H4 (cell line): ENCODE results near the gene ZNRF2. TPM values are rescaled to one million over a fixed set of nuclear protein-coding genes. Genes with fewer than 3 reads are reported as not detected.

Experiments used
- DNase-seq: peaks from one replicate; pipeline ENCODE4 v3.0.0-alpha.2; 2015; ENCODE audit warnings: low spot score
- total RNA-seq: library from RNA; depleted of rRNA; stranded (reverse); fragments of >200 nt; shearing (Covaris generic); gene quantifications from 2 replicates; pipeline ENCODE4 v1.2.3, GENCODE V29; 2014

Gene ZNRF2
- total RNA-seq, 1 experiment from 2014 or later = 13.6 TPM

DNA sequence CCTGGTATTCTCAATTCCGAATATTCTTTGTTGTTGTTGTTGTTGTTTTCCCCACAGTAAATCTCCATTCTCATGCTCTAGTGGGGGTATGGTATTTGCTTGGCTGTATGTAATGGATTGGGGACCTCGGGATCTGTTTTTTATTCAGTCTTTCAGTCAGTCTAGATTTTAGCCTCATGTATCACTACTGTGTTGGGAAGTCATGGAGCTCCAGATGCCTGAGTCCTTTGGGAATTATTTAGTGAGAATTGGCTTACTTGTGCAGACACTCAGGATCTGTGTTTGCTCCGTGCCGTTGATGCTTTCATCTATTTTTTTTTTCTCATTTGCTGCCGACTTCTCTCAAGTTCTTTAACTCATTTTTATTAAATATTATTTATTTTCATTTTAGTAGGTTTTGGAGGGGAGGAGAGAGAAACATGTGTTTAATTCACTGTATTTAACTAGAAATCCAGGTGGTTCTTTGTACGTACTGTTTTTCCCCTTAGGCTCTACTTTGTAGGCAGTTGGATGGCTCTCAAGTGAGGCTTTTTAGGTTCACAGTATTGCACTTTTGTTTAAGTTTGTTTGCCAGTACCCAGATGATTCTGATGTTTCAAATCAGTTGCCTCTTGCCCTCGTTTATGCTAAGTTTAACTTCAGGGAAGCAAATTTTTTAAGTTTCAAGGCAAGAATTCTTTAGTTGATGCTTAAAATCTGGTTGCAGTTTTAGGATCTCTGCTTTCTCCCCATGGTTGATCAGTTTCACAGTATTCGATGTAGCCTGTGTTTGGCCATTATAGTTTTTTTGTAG lies 36.9 kb downstream of the ZNRF2 start:
- no peak for DNase-seq

DNA sequence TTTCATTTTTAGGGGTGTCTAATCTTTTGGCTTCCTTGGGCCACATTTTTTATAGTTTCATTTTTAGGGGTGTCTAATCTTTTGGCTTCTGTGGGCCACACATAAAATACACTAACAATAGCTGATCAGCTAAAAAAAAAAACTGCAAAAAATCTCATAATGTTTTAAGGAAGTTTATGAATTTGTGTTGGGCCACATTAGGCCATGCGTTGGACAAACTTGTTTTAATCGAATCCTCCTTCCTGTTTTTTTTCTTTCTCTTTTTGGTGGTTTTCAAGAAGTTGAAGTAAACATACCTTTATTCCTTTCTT lies 37.4 kb downstream of the ZNRF2 start:
- no peak for DNase-seq

DNA sequence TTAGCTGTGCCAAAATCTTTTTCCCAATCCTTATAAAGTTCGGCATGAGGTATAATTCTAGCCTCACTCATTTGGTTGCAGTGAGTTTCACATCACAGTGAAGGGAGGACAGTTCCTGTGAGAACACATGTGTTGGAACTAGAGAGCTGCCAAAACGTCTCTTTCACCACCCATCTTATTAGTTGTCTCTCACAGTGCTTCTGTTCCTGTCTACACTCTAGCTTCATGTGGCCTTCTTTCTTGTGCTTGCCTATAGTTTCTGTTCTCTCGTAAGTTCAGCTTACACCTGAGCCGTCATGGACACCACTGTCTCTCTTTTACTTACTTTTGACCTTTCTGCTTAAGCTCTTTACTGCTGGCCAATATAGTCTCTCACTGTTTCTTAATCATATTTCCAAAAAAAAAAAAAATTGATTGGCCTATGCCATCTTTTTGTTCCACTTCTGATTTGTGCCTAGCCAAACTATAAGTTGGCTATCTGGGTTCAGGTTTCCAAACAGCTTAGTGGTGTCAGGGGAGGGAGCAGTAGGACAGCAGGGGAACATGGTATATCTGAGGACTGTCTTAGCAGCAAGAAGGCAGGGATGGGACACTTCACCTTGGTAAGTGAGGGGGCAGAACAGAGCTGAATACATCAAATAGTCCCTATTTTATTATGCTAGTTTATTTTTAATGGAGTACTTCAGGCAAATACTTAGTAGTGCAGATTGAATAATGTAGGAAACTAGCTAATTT lies 38.0 kb downstream of the ZNRF2 start:
- peak; percentile 54 for DNase-seq

DNA sequence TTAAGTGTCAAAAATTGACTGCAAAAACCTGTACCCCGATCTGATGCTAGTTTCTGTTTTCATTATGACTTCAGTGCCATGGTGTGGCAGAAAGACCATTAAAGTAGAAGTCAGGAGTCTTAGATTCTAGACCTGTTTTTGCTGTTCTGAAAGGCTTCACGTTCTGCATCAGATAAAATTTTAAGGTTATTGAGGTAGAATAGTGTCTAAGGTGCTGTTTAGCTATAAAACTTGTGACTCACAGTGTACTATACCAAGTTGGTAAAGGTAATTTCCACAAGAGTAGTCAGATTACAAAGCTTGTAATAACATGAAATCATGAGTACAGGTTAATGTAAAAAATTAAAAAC lies 38.6 kb downstream of the ZNRF2 start:
- no peak for DNase-seq

DNA sequence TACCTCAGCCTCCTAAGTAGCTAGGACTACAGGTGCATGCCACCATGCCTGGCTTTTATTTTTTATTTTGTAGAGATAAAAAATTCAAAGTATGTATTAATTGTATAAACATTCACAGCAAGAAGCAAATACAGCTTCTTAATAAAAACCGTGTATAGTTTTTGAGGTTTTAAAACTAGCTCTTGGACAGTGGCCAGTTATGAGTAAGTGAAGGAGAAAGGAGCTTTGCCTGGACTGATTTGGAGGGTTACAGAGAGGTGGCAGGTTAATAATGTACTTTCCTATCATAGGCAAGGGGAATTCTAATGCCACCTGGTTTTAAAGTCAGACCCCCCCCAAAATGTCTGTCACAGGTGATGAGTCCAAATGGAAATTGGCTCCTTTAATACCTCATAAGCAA lies 43.4 kb downstream of the ZNRF2 start:
- no peak for DNase-seq

DNA sequence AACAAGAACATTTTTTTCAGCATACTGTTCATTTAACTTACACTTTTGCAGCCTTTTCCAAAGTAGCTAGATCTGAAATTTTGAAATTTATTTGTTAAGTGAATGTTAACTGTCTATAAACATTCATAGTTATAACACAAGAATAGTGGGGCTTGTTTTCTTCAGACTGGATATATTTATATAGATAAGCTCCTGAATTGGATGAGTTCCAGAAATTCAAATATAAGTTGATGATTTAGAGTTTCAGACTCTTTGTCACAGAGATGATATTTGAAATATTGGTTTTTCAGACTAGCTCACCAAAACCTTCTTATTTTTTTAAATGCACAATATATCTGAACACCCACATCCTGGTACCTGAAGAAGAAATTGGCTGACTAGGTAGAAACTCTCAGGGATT lies 44.0 kb downstream of the ZNRF2 start:
- no peak for DNase-seq

DNA sequence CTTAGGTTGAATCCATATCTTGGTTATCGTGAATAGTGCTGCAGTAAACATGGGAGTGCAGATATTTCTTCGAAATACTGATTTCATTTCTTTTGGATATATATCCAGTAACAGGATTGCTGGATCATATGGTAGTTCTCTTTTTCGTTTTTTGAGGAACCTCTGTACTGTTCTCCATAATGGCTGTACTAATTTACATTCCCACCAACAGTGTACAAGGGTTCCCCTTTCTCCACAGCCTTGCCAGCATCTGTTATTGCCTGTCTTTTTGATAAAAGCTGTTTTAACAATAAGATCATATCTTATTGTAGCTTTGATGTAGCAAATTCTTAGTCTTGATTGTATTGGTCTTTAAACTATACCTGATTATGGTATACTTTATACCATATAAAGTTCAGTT lies 45.3 kb downstream of the ZNRF2 start:
- no peak for DNase-seq

DNA sequence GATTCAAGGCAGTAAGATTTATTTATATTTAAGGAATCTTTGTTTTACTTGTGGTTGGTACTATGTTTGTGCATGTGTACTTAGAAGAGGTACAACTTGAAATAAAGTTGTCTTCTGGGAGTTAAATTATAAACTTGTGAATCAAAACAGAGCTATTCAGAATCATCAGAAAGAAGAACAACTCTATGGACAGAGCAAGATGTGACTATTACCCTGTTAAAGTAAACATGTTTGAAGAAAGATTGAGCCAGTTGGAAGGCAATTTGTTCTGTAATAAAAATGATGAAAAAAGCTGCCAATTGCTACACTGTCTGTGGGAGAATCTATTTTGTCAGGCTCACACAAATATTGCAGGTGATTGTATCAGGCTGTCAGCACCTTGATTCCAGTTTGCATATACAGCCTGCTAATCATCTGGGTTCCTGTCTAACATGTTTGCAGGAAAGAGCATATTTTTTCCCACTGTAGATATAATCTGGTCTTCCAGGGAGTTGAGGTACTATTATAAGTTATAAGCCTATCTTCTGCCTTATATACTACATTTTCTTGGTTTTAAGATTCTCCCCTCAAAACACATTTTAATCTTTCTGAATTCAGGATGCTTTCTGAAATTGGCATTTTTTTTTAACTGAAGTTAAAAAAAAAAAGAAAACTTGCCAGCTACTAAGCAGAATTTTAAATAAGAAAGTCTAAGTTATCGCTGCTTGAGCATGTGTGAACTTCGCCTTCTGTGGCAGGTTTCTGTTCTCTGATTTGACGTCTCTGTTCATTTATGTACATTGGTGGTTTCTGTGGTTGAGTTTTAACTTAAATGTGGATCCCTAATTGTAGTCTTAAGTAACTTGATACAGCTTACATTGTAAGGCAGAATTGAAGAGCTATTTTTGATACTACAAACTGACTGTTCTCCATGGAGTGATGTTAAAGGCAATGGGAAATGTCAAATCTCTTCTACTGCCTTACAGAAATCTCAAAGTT lies 46.0 kb downstream of the ZNRF2 start:
- DNase-seq = peak; percentile 92

DNA sequence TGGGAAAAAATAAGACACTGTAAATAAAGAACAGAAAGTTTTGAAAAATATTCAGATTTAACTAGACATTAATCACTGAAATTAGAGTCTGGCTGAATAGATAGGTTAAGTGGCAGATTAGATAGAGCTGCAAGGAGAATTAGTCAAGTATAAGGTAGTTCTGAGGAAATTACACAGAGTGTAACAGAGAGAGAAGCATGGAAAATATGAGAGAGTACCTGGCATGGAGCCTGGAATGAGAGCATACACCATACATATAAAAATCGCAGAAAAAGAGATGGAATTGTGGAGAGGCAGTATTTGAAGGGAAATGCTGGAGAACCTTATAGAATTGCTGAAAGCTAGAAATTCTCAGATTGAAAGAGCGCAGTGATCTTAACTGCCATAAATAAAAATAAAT lies 46.9 kb downstream of the ZNRF2 start:
- DNase-seq = peak; percentile 58

DNA sequence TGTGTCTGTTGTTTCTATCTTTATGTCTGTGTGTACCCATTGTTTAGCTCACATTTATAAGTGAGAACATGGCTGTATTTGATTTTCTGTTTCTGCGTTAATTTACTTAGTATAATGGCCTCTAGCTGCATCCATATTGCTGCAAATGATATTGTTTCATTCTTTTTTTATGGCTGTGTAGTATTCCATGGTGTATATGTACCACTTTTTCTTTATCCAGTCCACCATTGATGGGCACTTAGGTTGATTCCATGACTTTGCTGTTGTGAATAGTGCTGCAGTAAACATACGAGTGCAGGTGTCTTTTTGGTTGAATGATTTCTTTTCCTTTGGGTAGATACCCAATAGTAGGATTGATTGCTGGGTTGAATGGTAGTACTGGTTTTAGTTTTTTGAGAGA lies 48.2 kb downstream of the ZNRF2 start:
- no peak for DNase-seq

DNA sequence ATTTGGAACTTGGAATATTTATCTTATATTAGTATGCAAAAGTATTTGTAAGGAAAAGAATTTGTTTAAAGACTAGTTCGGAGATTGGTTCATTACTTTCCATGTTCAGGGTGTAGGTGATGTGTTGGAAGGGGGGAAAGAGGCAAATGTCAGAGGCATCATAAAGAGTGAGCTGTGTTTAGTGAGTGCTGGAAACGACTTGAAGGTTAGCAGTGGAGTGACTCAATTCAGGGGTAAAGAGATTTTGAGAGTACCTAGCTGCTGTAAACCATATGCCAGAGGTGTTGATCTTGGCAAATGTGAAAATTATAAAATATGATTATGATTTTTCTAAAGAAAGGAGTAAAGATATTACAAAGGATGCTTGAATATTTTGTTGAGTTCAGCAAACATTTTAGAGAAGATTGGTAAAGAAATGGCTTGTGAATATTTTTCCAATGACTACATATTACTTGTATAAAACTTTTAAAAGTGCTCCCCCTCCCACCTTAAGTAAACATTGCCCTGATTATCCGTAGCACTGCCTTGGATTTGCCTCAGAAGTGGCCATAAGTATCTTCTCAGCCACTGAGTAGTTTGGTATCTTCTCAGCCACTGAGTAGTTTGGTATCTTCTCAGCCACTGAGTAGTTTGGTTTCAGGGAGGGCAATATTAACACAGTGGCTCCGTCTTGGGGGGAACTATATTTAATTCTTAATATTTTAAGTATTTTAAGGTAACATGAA lies 51.5 kb downstream of the ZNRF2 start:
- no peak for DNase-seq

DNA sequence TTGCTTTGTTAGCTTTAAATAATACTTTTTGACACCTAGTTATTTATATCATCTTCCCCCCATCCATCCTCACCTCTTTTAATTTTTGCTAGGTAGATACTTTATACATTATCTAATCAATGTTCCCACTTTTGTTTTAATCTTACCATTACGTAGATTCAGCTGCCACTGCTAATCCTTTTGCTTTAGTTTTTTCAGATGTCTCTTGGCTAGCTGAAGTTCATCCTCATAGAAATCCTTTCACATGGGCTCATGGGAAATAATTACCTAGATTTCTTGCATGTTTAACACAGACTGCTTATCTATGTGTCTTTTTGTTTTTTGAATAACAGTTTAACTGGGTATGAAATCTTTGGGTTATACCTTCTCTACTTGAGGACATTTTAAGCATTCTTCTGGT lies 60.1 kb downstream of the ZNRF2 start:
- DNase-seq = no peak

DNA sequence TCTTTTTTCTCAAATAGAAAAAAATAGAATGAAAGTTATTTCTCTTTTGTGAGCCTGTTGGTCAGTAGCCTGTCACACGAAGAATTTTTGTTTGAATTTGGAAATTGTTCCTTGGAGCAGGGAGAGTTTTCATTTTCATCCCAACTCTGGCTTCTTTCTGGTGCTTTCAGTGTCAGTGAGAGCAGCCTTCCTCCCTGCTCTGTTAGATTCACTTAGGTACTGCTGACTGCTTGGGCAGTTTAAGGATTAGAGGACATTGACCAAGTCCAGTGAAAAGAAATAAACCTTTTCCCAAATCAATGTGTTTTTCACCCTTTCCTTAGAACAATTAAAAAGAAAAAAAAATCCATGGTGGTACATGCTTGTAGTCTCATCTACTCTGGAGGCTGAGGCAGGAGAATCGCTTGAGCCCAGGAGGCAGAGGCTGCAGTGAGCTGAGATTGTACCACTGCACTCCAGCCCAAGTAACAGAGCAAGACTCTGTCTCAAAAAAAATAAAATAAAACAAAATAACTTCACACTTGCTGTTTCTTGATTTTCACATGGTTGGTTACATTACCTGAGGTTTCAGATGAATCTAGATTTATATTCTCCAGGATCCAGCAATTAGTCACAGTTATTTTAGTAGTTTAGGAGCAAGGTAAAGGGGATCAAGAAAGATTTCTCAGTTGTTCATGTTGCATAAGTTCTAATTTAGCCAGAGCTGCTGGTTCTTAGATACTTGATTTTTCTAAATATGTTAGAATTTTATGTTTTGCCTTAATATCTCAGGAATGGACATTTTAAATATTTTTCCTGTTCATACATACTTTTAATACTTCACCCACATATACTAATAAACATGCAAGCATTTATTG lies 63.1 kb downstream of the ZNRF2 start:
- peak; percentile 39 for DNase-seq

DNA sequence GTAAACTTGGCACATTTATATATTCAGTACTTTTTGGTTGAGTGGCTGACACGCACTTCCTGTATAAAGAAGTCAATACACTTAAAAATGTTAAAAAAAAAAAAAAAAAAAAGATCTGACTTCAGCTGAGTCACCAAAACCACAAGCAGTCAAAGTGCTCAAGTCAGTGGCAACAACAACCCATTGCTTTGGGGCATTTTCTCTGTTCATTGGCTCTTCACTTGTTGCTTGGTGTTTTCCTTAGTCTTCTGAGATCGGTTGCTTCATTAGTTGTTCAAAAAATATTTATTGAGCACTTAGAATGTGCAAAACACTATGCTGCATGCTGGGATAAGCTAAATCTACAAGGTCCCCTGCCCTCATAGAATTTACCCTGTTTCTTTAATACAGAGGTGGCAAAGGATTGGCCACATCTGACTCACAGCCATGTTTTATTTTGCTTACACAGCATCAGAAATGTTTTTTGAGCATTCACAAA lies 63.7 kb downstream of the ZNRF2 start:
- DNase-seq = peak; percentile 99

DNA sequence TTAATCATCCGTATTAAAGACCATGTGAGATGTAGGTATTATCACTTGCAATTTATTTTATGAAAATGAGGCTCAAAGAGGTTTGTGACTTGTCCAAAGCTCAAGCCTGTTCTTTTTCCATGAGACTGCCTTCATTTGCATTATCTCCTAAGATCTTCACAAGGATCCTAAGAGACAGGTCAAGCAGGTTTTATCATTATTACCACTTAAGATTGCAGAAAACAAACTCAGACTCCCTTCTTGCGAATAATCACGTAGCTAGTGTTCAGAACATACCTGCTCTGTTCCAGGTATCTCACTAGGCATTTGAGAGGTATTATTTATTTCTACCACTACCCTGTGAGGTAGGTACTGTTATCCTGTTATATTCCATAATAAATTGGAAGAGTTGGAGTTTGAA lies 64.8 kb downstream of the ZNRF2 start:
- DNase-seq = no peak

DNA sequence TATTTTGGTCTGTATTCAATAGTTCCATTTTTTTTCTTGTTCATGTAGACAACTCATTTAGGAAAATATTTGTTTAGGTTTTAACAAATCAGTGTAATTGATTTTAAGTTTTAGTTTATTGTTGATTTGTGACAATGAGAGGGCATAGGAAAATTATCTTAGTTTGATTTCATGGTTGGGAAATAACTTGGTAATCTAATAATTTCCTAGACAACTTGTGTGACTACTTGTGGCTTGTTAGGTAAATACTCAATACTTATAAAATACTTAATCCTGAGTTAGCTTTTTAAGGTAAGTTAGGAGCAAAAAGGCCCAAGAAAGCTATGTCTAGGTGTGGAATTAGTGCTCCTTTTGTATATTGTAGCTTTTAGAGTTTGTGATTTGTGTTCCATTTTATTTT lies 65.4 kb downstream of the ZNRF2 start:
- no peak for DNase-seq

DNA sequence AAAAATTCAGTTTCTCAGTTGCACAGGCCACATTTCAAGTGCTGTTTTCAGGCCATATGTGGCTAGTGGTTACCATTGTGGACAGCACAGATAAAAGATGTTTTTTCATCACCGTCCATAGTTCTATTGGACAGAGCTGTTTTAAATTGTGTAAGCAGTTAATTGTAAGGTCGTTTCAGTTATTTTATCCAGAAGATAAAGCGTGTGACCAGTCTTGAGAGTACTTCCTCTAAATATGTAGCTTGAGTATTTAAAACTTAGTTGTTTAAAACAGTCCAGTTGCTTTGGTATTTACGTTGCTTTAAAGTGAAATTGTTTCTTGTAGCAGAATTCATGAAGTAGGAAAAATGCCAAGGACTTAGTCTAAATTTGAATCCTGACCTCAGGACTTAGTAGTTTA lies 66.9 kb downstream of the ZNRF2 start:
- DNase-seq = no peak

DNA sequence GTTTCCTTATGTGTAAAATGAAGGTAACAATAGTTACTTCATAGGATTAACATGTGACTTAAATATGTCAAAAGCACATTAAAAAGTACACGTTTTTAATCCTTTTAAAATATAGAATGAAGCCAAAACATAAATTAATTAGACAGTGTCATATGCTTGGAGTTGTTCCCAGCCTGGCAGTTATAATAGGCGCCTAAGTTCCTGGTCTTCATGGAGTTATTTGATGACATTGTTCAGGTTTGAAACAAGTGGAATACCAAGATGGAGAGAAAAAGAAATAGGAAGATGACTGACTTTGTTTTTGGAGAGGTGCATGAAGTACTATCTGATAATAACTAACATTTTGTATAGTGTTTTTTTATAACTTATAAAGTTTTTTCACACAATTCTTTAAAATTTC lies 67.3 kb downstream of the ZNRF2 start:
- no peak for DNase-seq

DNA sequence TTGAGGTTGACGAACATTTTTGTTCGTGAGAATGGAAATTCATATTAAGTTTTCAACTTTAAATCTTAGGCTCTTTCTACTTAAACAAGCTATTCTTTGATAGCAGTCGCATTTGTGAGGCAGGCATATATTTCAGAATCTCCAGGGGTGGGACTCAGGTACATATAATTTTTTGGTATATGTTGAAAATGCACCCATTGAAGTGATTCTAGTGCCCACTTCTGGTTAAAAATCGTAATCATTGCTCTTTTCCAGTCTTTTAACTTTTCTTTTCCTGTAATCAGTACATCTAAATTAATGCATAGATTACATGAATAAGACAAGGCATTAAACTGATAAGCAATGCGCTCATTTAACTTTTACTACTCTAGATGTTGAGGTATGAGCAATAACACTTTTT lies 67.8 kb downstream of the ZNRF2 start:
- DNase-seq = no peak

DNA sequence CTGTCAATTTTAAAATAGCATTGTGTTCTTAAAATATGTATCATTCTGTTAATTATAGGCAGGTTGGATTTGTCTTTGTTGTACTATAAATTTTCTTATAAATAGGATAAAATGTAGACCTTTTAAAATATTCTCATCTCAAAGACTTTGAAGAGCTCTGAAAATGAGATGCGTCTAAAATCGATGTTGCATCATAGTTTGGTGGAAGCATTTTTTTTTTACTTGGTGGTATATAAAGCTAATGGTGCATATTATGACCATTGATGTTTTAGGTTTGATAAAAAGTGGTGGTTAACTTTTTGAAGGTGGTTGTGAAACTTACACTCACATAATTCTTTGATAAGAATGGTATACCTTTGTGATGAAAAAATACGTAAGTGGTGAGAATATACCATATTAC lies 69.1 kb downstream of the ZNRF2 start:
- no peak for DNase-seq
